Activated gamma-delta T cell treated with Interleukin-2 at 50 U/mL for 16 hours (primary cell): ENCODE results near the gene SV2C.
A peak's percentile ranks its signal among the peaks of the same experiment; 100 is the strongest.
"Not testable (repeated sequence)": the region's sequence is repeated elsewhere in the genome, so short reads cannot be mapped to it uniquely, and the experiment has no call there.

ENCODE experiments used
- DNase-seq: peaks from one replicate; pipeline ENCODE4 v3.0.0-alpha.2; 2020

Gene SV2C

DNA sequence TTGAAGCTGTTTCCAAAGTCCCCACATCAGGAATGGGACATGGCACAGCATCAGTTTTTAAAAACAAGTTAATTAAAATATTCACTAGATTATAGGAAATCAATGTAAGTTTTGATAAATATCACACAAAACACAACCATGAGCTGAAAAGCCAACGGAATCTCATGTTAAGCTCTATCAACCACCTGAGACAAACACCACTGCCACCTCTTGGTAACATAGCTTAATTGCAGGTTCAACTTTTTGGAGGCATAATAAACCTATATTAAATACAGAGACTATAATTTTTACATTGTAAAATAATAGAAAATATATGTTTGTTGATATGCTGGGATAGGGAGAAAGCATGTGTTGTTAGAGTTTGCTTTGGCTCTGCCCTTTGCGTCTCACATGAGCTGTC, 126.1 kb downstream of the SV2C start:
- no peak for DNase-seq

DNA sequence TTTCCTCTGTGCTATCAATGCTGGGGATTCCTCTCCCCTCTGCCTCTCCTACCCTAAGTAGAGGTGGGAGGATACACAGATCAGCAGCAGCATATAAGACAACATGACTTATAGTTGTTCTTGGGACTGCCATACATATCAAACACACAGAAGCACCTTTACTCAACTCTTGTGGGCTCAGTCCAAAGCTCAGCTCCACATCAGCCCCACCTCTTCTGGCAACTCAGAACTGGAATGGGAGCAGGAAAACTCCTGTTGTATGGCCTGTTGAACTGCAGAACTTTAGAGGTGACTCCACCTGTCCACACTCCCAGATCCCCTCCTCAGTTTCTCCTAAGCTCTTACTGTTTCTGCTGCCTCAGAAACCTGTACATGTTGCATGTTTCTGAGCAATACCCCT, 127.8 kb downstream of the SV2C start:
- DNase-seq = no peak

DNA sequence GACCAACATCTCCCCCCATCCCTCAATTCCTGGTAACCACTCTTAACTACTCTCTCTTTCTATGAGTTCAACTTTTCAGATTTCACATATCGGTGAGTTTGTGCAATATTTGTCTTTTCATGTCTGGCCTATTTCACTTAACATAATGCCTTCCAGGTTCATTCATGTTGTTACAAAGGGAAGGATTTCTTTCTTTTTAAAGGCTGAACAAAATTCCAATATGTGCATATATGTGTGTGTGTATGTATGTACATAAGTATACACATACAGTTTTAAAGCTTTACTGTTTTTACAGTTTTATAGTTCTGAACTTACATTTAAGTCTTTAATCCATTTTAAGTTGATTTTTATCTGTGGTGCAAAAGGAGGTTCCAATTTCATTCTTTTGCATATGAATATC, 130.7 kb downstream of the SV2C start:
- no peak for DNase-seq

DNA sequence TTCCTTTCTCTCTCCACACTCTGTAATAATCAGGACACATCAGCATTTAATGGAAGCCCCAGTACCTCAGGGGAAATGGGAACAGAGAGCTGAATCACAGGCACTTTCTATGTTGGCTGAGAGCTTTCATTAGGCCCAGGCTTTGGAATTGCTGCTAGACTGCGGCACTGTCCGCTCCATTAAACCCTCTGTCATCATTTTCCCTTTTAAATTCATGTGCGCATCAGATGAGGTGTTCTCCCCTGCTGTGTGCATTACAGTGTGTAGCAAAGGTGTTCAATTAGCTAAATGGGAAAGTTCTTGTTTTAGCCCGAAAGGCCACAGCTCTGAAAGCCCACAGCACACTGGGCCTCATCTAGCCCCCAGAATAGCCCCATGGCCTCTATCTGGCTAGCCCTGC, 133.6 kb downstream of the SV2C start:
- DNase-seq = no peak

DNA sequence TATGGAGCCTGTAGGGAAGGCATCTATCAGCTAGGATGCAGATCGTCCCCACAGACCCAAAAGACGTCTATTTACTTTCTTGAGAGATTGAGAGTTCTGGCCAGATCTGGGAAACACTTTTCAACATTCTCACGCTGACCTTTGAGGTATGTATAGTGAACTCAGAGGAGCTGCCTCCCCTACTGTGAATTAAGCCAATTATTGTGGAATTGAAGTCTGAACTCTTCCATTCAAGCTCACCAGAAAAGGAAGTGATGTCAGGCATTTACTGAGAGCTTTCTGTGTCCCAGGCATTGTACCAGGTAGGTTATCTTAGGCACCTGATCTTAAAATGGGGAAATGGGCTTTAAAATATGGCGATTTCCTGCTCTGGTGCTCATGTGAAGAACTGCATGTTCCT, 136.5 kb downstream of the SV2C start:
- DNase-seq = no peak

DNA sequence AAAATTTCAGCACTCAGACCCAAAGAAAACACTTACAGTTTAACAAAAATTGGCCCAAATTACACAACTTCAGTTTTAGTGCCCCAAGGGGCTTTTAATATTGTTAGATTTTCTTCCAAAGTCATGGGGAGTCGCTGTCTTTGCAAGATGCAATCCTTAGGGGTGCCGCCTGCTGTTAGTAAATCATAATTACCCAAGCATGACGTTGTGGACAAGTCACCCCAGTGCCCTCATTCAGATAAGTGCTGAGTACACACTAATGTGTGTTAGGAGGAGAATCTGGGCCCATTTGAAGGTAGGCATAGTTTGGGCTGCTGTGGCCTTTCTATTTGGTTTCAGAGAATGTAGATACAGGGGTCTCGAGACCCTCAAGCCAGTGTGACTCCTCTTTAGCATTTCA, 138.1 kb downstream of the SV2C start:
- no peak for DNase-seq

DNA sequence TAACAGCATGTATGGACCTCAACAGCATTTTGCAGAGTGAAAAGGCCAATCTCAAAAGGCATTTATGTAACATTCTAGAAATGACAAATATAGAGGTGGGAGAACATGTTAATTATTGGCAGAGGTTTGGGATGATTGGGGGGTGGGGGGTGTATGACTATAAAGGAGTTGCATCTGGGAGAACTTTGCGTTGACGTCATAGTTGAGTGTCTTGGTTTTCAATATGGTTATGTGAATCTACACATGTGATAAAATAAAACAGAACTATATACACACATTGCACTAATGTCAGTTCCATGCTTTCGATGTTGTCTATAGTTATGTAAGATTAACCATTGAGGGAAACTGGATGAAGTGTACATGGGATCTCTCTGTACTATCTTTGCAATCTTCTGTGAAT, 139.1 kb downstream of the SV2C start:
- no peak for DNase-seq

DNA sequence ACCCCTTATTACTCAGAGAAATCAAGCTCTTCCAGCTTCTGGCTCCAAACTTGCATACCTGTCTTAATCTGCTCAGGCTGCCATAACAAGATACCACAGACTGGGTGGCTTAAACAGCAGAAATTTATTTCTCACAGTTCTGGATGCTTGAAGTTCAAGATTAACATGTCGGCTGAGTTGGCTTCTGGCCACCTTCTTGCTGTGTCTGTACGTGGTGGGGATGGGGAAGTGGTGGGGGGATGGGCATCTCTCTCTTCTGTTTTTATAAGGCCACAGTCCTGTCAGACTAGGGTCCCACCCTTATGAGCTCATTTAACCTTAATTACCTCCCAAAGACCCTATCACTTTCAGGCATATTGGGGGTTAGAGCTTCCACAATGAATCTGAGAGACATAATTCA, 140.5 kb downstream of the SV2C start:
- no peak for DNase-seq

DNA sequence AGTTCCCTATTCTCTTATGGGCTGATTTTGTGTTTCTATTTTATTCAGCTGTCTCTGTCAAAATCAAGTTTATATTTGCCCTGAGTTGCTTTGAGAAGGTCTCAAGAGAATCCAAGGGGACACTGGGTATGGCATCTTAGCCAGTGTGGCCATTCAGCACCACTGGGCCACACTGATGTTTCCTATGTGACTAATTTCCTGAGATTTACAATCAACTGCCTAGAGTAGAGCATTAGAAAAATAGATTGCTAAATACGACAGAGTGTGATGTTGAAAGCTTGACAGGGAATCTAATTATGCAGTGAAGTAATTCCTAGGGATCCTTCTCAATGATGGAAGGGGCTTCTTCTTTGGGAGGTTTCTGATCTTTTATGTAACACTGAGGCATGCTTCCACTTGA, 141.7 kb downstream of the SV2C start:
- no peak for DNase-seq

DNA sequence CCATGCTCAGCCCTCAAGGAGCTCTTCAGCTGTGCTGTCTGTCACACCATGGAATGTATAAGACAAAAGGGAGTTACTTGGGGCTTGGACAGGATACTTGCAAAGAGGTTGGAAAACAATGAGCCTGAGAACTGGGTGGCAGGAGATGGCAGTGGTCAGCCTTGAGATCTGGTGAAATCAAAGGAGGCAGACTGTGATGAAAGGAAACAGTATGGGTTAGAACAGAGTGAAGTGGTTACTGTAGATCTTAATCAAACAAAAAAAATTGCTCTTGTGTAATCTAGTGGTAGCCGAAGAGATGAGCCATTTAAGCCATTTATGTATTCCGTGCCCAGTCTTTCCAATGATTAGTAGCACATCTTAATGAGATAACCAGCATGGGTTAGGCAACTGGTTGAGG, 142.2 kb downstream of the SV2C start:
- no peak for DNase-seq

DNA sequence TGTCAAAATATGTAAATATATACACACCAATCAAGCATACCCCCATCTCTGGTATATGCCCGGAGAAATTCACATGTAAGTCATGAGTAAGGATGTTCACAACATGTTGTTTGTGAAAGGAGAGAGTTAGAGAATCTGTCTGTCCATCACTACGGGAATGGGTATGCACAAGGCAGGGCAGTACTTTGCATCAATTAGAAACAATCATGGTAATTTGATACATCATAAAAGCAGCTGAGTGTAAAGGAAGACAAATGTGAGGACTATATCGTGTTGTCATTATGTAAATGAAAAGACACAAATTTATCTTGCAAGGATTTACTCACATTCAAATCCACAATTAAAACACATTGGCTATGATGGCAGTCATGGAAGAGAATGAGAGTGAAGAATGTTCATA, 146.7 kb downstream of the SV2C start:
- no peak for DNase-seq

DNA sequence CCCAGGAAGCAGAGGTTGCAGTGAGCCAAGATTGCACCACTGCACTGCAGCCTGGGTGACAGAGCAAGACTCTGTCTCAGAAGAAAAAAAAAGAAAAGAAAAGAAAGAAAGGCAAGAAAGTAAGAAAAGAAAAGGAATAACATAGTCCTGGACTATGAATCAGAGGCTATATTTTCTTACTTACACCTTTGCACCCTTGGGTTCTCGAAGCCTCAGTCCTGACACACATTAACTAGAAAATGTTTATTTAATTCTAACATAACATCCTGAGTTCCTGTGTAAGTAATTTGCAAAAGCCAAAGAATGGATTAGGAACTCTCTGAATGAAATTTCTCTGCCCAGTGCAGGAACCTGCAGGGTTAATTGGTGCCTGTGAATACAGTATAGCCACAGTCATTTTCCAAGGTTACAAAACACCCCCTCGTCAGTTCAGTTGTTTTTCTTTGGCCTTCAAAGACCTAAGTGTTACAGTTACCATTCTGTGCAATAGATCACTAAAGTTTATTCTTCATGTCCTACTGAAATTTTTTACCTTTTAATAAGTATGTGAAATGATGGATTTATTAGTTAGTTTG, 147.6 kb downstream of the SV2C start:
- DNase-seq = no peak

DNA sequence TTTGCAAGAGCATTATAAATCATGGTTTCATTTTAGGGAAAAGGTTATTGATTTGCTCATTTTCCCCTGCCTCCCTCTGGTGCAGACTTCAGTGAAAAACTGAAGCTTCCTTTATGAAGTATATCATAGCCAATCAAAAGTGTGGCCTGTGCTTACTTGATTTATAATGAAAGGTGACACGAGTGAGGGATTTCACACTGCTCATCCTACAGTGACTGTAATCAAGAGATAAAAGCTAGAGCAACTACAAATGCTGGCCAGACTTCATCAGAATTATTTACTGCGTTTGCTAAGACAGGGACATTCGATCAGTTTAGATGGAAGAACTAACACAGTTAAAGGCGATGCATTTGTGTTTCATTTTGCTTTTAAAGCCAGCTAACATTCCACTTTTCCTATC, 151.5 kb downstream of the SV2C start:
- no peak for DNase-seq

DNA sequence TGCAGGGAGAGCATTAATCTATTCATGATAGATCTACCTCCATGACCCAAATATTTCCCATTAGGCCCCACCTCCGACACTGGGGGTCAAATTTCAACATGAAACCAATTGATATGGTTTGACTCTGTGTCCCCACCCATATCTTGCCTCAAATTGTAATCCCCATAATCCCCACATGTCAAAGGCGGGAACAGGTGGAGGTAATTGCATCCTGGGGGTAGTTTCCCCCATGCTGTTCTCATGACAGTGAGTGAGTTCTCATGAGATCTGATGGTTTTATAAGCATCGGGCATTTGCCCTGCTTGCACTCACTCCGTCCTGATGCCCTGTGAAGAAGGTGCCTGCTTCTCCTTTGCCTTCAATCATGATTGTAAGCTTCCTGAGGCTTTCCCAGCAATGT, 153.5 kb downstream of the SV2C start:
- no peak for DNase-seq

DNA sequence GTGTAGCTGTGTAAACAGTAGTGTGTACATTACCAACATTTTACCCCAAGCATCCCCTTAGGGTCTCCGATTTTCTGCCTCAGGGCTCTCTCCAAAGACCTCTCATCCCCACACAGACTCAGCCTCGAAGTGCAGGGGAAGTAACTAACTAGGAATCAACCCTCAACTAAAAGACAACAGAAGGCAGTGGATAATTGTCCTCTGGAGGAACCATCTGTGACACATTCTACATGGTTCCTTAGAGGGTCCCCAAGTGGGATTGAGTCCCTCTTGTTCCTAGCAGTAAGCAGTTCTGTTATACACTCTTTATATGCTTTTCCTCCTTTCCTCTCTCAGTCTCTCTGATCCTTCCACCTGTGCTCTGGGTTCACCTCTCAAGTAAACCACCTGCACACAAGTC, 157.2 kb downstream of the SV2C start:
- no peak for DNase-seq

DNA sequence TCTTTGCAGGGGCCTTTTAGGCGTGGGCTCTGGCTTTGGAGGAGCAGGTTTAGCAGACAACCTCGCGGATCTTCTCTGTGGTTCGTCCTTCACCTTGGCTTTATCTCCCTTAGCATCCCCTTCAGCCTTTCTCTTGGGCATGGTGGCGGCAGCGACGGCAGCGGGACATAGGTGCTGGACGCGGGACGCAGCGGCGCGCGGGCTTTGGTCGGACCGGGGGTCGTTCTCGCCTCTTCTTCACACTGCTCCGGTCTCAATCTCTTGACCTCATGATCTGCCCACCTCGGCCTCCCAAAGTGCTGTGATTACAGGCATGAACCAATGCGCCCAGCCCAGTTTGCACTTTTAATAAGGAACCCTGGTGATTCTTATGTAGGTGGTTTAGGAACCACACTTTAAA, 159.0 kb downstream of the SV2C start:
- not testable (repeated sequence) for DNase-seq

DNA sequence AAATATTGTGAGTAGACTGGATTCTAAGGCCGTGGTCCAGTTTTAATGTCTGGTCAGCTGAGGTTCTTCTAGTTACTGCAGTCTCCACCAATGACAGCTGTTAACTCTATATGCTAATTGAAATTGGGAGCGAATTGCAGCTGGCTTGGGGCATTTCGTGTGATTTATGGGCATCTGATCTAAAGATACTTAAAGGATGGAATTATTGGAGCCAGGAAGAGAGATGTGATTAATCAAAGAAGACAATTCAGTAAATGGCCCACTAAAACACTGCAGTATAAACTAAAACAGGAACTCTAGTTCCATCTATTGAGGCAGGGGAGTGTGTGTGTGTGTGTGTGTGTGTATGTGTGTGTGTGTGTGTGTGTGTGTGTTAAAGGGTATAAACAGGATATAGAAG, 162.4 kb downstream of the SV2C start:
- DNase-seq = no peak

DNA sequence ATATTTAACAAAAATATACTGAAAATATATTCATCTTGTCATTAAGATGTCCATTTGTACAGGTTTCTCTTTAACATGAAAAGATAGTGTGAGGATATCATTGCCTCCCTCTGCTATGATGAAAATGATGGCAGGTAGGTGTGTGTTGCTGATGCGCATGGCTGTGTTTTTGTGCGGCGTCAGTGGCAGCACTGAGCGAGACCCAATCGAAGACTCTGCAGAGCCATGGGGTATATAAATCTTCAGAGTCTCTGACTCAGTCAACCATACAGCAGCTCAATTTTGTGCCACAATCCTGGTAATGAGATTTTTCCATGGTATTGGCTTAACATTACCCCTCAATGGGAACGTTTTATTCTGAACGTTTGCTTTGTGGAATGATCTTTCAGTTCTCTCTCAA, 166.4 kb downstream of the SV2C start:
- DNase-seq = no peak

DNA sequence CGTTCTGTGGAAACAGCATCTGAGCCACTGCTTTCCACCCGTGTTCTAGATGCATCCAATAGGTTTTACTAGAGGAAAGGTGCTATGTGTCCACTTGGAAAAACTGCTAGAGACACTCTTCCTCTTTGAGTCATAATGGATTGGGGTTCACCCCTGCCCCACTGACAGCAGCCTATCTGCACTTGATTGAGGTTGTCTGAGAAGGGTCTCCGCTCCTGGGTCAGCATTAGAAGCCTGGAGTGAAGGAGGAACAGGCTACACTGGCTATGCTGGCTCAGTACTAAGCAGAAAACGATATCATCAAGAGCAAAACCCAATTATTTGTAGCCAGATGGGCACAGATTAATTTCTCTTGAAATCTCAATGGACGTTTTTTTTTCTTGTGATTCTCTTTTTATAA, 167.3 kb downstream of the SV2C start:
- DNase-seq = no peak

DNA sequence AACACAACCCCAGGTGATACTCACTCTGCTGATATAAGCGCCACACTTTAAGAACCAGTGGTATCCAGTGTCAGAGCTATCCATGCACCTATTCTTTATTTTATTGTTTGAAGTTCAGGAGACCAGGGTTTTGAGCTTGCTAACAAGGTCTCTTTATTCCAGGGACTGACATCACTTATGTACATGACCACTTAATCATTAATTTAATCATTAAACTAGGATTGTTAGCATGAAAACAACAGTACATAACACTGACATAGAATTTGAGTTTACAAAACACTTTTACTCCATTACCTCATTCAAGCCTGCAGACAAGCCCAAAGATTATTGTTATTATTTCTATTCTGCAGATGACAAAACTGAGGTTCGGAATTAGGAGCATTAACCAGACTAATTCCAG, 168.5 kb downstream of the SV2C start:
- DNase-seq = no peak

DNA sequence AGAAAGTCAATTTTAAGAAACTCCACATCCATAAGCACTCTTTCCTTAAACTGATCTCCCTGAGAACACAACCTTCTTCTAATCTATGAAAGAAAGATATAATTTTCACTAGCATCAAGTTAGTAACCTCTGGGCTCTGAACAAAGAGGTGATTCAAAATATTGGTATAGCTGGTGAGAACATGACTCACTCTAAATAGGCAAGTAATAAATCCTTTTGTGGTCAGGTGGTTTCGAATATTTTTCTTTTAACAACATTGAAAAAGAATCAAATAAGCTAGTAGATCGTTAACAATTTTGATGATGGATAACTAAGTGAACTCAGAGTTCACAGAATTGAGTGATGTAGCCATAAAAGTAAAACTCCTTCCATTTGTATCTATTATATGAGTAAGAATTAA, 169.3 kb downstream of the SV2C start:
- no peak for DNase-seq

DNA sequence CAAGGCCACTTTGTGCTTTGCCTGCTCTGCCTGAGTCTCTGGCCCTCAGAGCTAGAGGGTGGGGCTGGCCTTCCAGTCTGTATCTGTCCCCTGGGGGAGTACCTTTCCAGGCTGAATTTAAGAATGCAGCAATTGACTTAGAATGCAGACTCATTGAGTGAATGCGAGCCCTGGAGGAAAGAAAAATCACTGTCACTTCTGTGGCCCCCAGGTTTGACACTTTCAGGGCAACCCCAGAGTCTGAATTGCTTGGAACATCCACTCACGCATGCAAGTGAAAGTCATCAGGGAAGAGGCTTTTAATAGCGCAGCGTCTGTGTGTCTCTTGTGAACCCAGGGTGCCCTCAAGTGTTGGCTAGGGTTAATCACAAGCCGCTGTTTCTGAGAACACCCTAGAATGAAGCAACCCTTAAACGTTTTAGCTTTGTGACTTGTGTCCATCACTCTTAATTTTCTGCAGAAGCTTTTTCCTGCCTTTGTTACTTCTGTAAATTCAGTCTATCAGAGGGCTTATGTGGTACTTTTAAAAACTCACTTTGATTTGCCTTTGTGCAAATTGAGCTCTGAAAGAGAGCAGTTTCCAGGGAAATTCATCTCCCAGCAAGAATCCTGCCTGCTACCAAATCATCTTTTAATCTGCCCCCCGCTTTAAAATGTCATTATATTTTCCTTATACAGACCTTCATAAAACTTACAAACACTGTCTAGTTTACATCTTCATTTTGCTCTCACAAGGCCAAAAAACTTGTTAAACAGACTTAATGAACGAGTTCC, 173.1 kb downstream of the SV2C start:
- peak; percentile 55 for DNase-seq

DNA sequence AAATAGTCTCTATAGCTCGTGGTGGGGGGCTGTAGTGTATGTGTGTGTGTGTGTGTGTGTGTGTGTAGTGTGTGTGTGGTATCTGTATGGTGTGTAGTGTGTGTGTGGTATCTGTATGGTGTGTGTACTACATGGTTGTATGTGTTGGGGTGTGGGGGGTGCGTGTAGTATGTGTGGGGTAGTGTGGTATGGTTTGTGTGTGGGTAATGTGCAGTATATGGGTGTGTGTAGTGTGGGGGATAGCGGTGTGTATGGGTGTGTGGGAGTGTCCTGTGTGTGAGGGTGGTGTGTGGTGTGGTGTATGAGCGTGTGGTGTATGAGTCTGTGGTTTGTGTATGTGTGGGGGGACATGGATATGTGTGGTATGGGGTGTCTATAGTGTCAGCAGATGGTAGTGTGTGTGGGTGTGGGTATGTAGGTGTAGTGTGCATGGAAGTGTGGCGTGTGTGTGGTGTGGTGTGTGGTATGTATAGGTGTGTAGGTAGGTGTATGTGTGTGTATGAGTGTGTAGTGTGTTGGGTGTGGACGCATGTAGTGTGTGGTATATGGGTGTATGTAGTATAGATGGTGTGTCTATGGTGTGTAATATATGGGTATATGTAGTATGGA, 174.1 kb downstream of the SV2C start:
- no peak for DNase-seq

DNA sequence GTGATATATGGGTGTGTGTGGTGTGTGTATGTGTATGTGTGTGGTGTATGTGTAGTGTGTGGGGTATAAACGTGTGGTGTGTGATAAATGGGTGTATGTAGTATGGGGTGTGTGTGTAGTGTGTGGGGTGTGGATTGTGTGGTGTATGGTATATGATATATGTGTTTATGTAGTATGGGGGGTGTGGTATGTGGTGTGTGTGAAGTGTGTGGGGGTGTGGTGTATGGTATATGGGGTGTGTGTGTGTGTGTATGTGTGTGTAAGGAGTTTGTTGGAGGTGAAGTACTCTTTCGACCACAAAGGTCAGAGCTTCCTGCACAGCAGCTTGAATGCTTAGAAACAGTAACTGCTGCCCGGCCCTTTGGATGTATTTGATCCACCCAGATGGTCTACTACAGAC, 174.7 kb downstream of the SV2C start:
- DNase-seq = no peak

DNA sequence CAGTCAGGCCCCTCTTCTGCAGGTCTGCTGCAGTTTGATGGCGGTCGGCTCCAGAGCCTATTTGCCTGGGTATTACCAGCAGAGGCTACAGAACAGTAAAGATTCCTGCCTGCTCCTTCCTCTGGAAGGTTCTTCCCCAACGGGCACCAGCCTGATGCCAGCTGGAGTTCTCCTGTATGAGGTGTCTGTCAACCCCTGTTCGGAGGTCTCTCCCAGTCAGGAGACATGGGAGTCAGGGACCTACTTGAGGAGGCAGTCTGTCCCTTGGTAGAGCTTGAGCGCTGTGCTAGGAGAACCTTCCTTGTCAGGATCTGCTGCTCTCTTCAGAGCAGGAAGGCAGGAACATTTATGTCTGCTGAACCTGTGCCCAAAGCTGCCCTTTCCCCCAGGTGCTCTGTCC, 181.5 kb downstream of the SV2C start:
- no peak for DNase-seq
